ENCODE results near the gene KLF13. TPM values are rescaled to one million over a fixed set of nuclear protein-coding genes. Genes with fewer than 3 reads are reported as not detected.

Gene KLF13
- total and polyA plus RNA-seq, 2 experiments from 2014 or later = 23.5 to 28.6 TPM

DNA sequence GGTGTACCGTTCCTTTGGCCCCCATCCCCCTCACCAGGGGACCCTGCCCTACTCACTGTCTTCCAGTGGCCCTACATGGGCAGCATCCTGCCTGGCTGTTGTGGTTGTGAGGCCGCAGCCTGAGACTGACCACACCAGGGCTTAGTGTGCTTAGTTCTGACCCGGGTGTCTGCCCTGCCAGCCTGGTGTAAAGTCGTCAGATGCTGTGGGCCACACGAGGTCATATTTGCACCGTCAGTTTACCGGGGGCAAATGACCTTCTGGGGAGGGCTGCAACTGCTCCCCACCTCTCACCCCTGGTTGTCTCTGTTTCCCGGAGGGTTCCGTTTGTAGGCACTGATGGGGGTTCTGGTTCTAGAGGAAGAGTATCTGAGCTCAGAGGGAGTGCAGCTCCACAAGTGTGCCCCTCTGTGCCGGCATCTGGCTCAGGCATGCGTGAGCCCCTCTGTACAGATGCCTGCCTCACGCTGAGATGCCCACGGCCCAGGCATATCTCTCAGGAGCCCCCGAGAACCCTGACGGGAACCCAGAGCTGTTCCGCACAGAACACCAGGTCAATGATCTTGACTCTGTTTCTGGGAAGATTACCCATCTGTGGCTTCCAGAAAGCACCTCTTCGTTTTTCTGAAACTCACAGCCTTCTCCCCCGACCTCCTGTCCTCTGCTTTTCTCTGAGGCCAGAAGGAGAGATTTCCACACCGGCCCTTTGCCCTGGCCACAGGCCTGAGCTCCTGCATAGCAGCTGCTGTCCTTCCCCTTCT lies 19.2 kb downstream of the KLF13 start (continued):
- TF ChIP-seq, protein P1, sequence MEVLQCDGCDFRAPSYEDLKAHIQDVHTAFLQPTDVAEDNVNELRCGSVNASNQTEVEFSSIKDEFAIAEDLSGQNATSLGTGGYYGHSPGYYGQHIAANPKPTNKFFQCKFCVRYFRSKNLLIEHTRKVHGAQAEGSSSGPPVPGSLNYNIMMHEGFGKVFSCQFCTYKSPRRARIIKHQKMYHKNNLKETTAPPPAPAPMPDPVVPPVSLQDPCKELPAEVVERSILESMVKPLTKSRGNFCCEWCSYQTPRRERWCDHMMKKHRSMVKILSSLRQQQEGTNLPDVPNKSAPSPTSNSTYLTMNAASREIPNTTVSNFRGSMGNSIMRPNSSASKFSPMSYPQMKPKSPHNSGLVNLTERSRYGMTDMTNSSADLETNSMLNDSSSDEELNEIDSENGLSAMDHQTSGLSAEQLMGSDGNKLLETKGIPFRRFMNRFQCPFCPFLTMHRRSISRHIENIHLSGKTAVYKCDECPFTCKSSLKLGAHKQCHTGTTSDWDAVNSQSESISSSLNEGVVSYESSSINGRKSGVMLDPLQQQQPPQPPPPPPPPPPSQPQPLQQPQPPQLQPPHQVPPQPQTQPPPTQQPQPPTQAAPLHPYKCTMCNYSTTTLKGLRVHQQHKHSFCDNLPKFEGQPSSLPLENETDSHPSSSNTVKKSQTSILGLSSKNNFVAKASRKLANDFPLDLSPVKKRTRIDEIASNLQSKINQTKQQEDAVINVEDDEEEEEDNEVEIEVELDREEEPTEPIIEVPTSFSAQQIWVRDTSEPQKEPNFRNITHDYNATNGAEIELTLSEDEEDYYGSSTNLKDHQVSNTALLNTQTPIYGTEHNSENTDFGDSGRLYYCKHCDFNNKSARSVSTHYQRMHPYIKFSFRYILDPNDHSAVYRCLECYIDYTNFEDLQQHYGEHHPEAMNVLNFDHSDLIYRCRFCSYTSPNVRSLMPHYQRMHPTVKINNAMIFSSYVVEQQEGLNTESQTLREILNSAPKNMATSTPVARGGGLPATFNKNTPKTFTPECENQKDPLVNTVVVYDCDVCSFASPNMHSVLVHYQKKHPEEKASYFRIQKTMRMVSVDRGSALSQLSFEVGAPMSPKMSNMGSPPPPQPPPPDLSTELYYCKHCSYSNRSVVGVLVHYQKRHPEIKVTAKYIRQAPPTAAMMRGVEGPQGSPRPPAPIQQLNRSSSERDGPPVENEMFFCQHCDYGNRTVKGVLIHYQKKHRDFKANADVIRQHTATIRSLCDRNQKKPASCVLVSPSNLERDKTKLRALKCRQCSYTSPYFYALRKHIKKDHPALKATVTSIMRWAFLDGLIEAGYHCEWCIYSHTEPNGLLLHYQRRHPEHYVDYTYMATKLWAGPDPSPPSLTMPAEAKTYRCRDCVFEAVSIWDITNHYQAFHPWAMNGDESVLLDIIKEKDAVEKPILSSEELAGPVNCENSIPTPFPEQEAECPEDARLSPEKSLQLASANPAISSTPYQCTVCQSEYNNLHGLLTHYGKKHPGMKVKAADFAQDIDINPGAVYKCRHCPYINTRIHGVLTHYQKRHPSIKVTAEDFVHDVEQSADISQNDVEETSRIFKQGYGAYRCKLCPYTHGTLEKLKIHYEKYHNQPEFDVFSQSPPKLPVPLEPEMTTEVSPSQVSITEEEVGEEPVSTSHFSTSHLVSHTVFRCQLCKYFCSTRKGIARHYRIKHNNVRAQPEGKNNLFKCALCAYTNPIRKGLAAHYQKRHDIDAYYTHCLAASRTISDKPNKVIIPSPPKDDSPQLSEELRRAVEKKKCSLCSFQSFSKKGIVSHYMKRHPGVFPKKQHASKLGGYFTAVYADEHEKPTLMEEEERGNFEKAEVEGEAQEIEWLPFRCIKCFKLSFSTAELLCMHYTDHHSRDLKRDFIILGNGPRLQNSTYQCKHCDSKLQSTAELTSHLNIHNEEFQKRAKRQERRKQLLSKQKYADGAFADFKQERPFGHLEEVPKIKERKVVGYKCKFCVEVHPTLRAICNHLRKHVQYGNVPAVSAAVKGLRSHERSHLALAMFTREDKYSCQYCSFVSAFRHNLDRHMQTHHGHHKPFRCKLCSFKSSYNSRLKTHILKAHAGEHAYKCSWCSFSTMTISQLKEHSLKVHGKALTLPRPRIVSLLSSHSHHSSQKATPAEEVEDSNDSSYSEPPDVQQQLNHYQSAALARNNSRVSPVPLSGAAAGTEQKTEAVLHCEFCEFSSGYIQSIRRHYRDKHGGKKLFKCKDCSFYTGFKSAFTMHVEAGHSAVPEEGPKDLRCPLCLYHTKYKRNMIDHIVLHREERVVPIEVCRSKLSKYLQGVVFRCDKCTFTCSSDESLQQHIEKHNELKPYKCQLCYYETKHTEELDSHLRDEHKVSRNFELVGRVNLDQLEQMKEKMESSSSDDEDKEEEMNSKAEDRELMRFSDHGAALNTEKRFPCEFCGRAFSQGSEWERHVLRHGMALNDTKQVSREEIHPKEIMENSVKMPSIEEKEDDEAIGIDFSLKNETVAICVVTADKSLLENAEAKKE (CRISPR knock-in tag; IDR thresholded peaks at IDR 0.05) = no peak
- TF ChIP-seq EZH2phosphoT487 (IDR thresholded peaks at IDR 0.05; ENCODE audit: unreplicated experiment) (no peak), CREB1 (CRISPR knock-in tag; IDR thresholded peaks at IDR 0.05; ENCODE audit: low read depth) (no peak), STAT1 (IDR thresholded peaks at IDR 0.05; ENCODE audit: unreplicated experiment) (no peak), EZH2 (IDR thresholded peaks at IDR 0.05; ENCODE audit: low read depth, unreplicated experiment) (no peak), JUNB (IDR thresholded peaks at IDR 0.05; ENCODE audit: unreplicated experiment) (no peak), NANOG (IDR thresholded peaks at IDR 0.05; ENCODE audit: borderline replicate concordance) (no peak)
- TF ChIP-seq, protein P2, sequence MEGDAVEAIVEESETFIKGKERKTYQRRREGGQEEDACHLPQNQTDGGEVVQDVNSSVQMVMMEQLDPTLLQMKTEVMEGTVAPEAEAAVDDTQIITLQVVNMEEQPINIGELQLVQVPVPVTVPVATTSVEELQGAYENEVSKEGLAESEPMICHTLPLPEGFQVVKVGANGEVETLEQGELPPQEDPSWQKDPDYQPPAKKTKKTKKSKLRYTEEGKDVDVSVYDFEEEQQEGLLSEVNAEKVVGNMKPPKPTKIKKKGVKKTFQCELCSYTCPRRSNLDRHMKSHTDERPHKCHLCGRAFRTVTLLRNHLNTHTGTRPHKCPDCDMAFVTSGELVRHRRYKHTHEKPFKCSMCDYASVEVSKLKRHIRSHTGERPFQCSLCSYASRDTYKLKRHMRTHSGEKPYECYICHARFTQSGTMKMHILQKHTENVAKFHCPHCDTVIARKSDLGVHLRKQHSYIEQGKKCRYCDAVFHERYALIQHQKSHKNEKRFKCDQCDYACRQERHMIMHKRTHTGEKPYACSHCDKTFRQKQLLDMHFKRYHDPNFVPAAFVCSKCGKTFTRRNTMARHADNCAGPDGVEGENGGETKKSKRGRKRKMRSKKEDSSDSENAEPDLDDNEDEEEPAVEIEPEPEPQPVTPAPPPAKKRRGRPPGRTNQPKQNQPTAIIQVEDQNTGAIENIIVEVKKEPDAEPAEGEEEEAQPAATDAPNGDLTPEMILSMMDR (conservative IDR thresholded peaks at IDR 0.05; ENCODE audit: low read depth in 2 of 2) = no peak
- TF ChIP-seq, protein P3, sequence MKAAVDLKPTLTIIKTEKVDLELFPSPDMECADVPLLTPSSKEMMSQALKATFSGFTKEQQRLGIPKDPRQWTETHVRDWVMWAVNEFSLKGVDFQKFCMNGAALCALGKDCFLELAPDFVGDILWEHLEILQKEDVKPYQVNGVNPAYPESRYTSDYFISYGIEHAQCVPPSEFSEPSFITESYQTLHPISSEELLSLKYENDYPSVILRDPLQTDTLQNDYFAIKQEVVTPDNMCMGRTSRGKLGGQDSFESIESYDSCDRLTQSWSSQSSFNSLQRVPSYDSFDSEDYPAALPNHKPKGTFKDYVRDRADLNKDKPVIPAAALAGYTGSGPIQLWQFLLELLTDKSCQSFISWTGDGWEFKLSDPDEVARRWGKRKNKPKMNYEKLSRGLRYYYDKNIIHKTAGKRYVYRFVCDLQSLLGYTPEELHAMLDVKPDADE (IDR thresholded peaks at IDR 0.05) = no peak
